ENCODE data around the gene EEF2K. TPM values are rescaled to one million over a fixed set of nuclear protein-coding genes. Genes with fewer than 3 reads are reported as not detected.

Gene EEF2K
- 34.4 and 57.3 TPM in 2 replicates for total RNA-seq (ENCODE audit: low replicate concordance)

- peak within 1 kb of the TSS; percentile 90 for H3K4me3 ChIP-seq (ENCODE audit: low read depth, low read length)
- TF ChIP-seq CTCF (IDR thresholded peaks at IDR 0.05; ENCODE audit: insufficient read depth, low read length) = peak; percentile 63
- peak; percentile 95 for DNase-seq (ENCODE audit: low read depth)
These were observed at the start of gene EEF2K for GRCh38 chr16:22206013-22206841. EEF2K (plus strand) TSS chr16:22206278; CDS start chr16:22225730, 19,452 bp downstream.

GRCh38 chr16:22161401-22161800, 44.7 kb upstream of the EEF2K start:
- H3K4me3 ChIP-seq (ENCODE audit: low read depth, low read length) = no peak overlapping the region
- no peak for TF ChIP-seq CTCF (IDR thresholded peaks at IDR 0.05; ENCODE audit: insufficient read depth, low read length)
- DNase-seq (ENCODE audit: low read depth) = no peak

- H3K4me3 ChIP-seq (ENCODE audit: low read depth, low read length) = no peak within 1 kb of the TSS
- no peak for TF ChIP-seq CTCF (IDR thresholded peaks at IDR 0.05; ENCODE audit: insufficient read depth, low read length)
- no peak for DNase-seq (ENCODE audit: low read depth)
These were observed 44.0 kb upstream of the EEF2K start, which contains the start of gene SDR42E2 for GRCh38 chr16:22161999-22162655. SDR42E2 (plus strand) TSS chr16:22162506; CDS start chr16:22165583, 3,077 bp downstream.

GRCh38 chr16:22162656-22163009, 43.4 kb upstream of the EEF2K start:
- no peak for DNase-seq (ENCODE audit: low read depth)
- TF ChIP-seq CTCF (IDR thresholded peaks at IDR 0.05; ENCODE audit: insufficient read depth, low read length) = no peak
- H3K4me3 ChIP-seq (ENCODE audit: low read depth, low read length) = no peak overlapping the region

- no peak for TF ChIP-seq CTCF (IDR thresholded peaks at IDR 0.05; ENCODE audit: insufficient read depth, low read length)
- DNase-seq (ENCODE audit: low read depth) = no peak
- no peak overlapping the region for H3K4me3 ChIP-seq (ENCODE audit: low read depth, low read length)
These were observed 42.3 kb upstream of the EEF2K start for GRCh38 chr16:22163806-22164205.

GRCh38 chr16:22164482-22164881, 41.6 kb upstream of the EEF2K start:
- no peak overlapping the region for H3K4me3 ChIP-seq (ENCODE audit: low read depth, low read length)
- no peak for DNase-seq (ENCODE audit: low read depth)
- no peak for TF ChIP-seq CTCF (IDR thresholded peaks at IDR 0.05; ENCODE audit: insufficient read depth, low read length)
